ENCODE results near the gene SS18L1.

DNA sequence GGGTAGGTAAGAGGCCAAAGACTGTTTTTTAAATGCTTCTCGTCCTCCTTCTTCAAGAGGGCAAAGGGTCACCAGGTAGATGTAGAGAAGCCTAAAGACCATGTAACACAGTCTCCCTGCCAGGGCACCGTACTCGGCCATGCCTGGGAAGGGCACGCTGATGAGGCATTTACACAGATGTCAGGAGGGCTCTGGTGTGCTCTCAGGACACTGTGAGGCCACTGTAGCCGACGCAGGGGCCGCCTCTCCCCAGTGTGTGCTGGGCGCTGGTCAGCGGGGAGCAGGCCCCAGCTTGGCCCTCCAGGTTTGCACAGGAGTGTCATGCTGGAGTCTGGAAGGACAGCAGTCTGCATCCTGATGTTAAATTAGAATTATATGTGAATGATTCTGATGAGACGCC, 32.1 kb downstream of the SS18L1 start:
- TF ChIP-seq, protein P1, sequence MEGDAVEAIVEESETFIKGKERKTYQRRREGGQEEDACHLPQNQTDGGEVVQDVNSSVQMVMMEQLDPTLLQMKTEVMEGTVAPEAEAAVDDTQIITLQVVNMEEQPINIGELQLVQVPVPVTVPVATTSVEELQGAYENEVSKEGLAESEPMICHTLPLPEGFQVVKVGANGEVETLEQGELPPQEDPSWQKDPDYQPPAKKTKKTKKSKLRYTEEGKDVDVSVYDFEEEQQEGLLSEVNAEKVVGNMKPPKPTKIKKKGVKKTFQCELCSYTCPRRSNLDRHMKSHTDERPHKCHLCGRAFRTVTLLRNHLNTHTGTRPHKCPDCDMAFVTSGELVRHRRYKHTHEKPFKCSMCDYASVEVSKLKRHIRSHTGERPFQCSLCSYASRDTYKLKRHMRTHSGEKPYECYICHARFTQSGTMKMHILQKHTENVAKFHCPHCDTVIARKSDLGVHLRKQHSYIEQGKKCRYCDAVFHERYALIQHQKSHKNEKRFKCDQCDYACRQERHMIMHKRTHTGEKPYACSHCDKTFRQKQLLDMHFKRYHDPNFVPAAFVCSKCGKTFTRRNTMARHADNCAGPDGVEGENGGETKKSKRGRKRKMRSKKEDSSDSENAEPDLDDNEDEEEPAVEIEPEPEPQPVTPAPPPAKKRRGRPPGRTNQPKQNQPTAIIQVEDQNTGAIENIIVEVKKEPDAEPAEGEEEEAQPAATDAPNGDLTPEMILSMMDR (IDR thresholded peaks at IDR 0.05; ENCODE audit: insufficient read depth, low read depth, low read length), result no peak
- no peak for TF ChIP-seq EZH2 (IDR thresholded peaks at IDR 0.05; ENCODE audit: insufficient read depth, low read length)

Measured in astrocyte (in vitro differentiated cells and primary cell).